ENCODE measurements around the gene KCND1.

- TF ChIP-seq JUND (IDR thresholded peaks at IDR 0.05): peak; percentile 31 to 37
- TF ChIP-seq RXRA (IDR thresholded peaks at IDR 0.05): peak; percentile 65 to 72
- TF ChIP-seq CTCF (IDR thresholded peaks at IDR 0.05; ENCODE audit: low read depth, low read length, missing input control): no peak
- no peak for TF ChIP-seq TAF1 (conservative IDR thresholded peaks at IDR 0.05)
- peak; percentile 64 for TF ChIP-seq YY1 (IDR thresholded peaks at IDR 0.05)
- no peak for TF ChIP-seq REST (IDR thresholded peaks at IDR 0.05)
- TF ChIP-seq FOXA1 (IDR thresholded peaks at IDR 0.05): no peak
- TF ChIP-seq MAX (IDR thresholded peaks at IDR 0.05): no peak
- TF ChIP-seq ZBTB33 (IDR thresholded peaks at IDR 0.05): no peak
- no peak for TF ChIP-seq EGR1 (IDR thresholded peaks at IDR 0.05; ENCODE audit: low read depth in 2 of 2)
- TF ChIP-seq RAD21 (IDR thresholded peaks at IDR 0.05): no peak
- peak; percentile 69 for TF ChIP-seq SP1 (IDR thresholded peaks at IDR 0.05)
These were observed 48.1 kb upstream of the KCND1 start for GRCh38 chrX:49019599-49020249.
